Mesenchymal stem cell (in vitro differentiated cells and primary cell): ENCODE measurements around the gene NOC3L. TPM values are rescaled to one million over a fixed set of nuclear protein-coding genes. Genes with fewer than 3 reads are reported as not detected.

Experiments used
- DNase-seq: peaks from one replicate; pipeline ENCODE4 v3.0.0-alpha.2; 2013
- H2AFZ ChIP-seq: one replicate; pipeline ENCODE4 v1.6.1; 2013; ENCODE audit warnings: low read depth, mild to moderate bottlenecking, control low read depth, inconsistent platforms, low read length, moderate library complexity
- H2AK5ac ChIP-seq: 2 replicates; pipeline ENCODE4 v1.6.1; 2013; ENCODE audit warnings: low read length, moderate library complexity, mild to moderate bottlenecking, inconsistent platforms; ENCODE audit not compliant: severe bottlenecking
- H2BK120ac ChIP-seq: one replicate; pipeline ENCODE4 v1.6.1; 2013; ENCODE audit warnings: low read depth, mild to moderate bottlenecking, inconsistent platforms, low read length, moderate library complexity
- H2BK12ac ChIP-seq, 2 experiments: one replicate each; pipeline ENCODE4 v1.6.1; 2013; ENCODE audit warnings: inconsistent platforms in 2 of 2, low read length in 2 of 2, mild to moderate bottlenecking in 2 of 2, moderate library complexity in 2 of 2, control low read depth in 1 of 2
- H2BK15ac ChIP-seq: one replicate; pipeline ENCODE4 v1.6.1; 2013; ENCODE audit warnings: mild to moderate bottlenecking, low read depth, inconsistent platforms; ENCODE audit not compliant: poor library complexity, severe bottlenecking
- H2BK5ac ChIP-seq: 2 replicates; pipeline ENCODE4 v1.6.1; 2013; ENCODE audit warnings: low read depth, mild to moderate bottlenecking, low read length, control low read depth, inconsistent platforms; ENCODE audit not compliant: poor library complexity, severe bottlenecking
- H3K14ac ChIP-seq, 2 experiments: one replicate each; pipeline ENCODE4 v1.6.1; 2013; ENCODE audit warnings: inconsistent platforms in 2 of 2, low read length in 2 of 2, control low read depth in 1 of 2, mild to moderate bottlenecking in 1 of 2, moderate library complexity in 1 of 2
- H3K18ac ChIP-seq, 2 experiments: one replicate each; pipeline ENCODE4 v1.6.1; 2013; ENCODE audit warnings: inconsistent platforms in 2 of 2, low read length in 2 of 2, control low read depth in 1 of 2, low read depth in 1 of 2, mild to moderate bottlenecking in 1 of 2
- H3K23ac ChIP-seq, 2 experiments: one replicate each; pipeline ENCODE4 v1.6.1; 2013; ENCODE audit warnings: inconsistent platforms in 2 of 2, low read length in 2 of 2, mild to moderate bottlenecking in 2 of 2, moderate library complexity in 2 of 2, control low read depth in 1 of 2
- H3K27ac ChIP-seq: 2 replicates; pipeline ENCODE4 v1.5.1; 2013; ENCODE audit warnings: mild to moderate bottlenecking, moderate library complexity, low read length, control low read depth, inconsistent platforms; ENCODE audit not compliant: poor library complexity, severe bottlenecking
- H3K27me3 ChIP-seq, 2 experiments: 2 replicates each; pipeline versions ENCODE4 v1.6.1 to v1.7.0; 2013; ENCODE audit warnings: low read length in 2 of 2, mild to moderate bottlenecking in 2 of 2, moderate library complexity in 2 of 2, control low read depth in 1 of 2, inconsistent platforms in 1 of 2; ENCODE audit not compliant: control insufficient read depth in 1 of 2, insufficient read depth in 1 of 2
- H3K36me3 ChIP-seq, 2 experiments: 2 replicates each; pipeline versions ENCODE4 v1.6.1 to v1.7.0; 2013; ENCODE audit warnings: low read length in 2 of 2, control low read depth in 1 of 2, inconsistent platforms in 1 of 2, low read depth in 1 of 2, mild to moderate bottlenecking in 1 of 2; ENCODE audit not compliant: insufficient read depth in 2 of 2, control insufficient read depth in 1 of 2
- H3K4ac ChIP-seq, 2 experiments: one replicate each; pipeline ENCODE4 v1.6.1; 2013; ENCODE audit warnings: inconsistent platforms in 2 of 2, low read length in 2 of 2, mild to moderate bottlenecking in 2 of 2, moderate library complexity in 2 of 2, control low read depth in 1 of 2, low read depth in 1 of 2
- H3K4me1 ChIP-seq: 2 replicates; pipeline ENCODE4 v1.6.1; 2013; ENCODE audit warnings: low read depth, low read length, control low read depth; ENCODE audit not compliant: control insufficient read depth, insufficient read depth
- H3K4me2 ChIP-seq: 2 replicates; pipeline ENCODE4 v1.6.1; 2013; ENCODE audit warnings: low read length, mild to moderate bottlenecking, inconsistent platforms; ENCODE audit not compliant: poor library complexity, severe bottlenecking
- H3K4me3 ChIP-seq, 2 experiments: 2 replicates each; pipeline versions ENCODE4 v1.5.1 to v1.7.0; 2013; ENCODE audit warnings: low read length in 2 of 2, mild to moderate bottlenecking in 2 of 2, control low read depth in 1 of 2, low read depth in 1 of 2; ENCODE audit not compliant: insufficient read depth in 1 of 2
- H3K79me1 ChIP-seq: replicated peaks from 2 replicates; pipeline ENCODE4 v1.6.1; 2013; ENCODE audit warnings: mild to moderate bottlenecking, control low read depth, low read length, inconsistent platforms; ENCODE audit not compliant: poor library complexity, severe bottlenecking
- H3K9ac ChIP-seq: 2 replicates; pipeline ENCODE4 v1.7.0; 2013; ENCODE audit warnings: mild to moderate bottlenecking, low read length, moderate library complexity
- H3K9me3 ChIP-seq: 2 replicates; pipeline ENCODE4 v1.7.0; 2013; ENCODE audit warnings: mild to moderate bottlenecking, low read length; ENCODE audit not compliant: control insufficient read depth
- H4K8ac ChIP-seq: one replicate; pipeline ENCODE4 v1.6.1; 2013; ENCODE audit warnings: inconsistent platforms, mild to moderate bottlenecking, low read length, moderate library complexity
- H4K91ac ChIP-seq: one replicate; pipeline ENCODE4 v1.6.1; 2013; ENCODE audit warnings: mild to moderate bottlenecking, low read length, inconsistent platforms
- WGBS: methylation state at CpG from one replicate; pipeline ENCODE4 v1.1.7; 2013; ENCODE audit warnings: mixed read lengths; 5-methylcytosine and 5-hydroxymethylcytosine counted together
- polyA plus RNA-seq, 2 experiments: library from polyadenylated mRNA; stranded (reverse); fragments of 200-250 nt; gene quantifications; one replicate each; pipeline ENCODE4 v1.2.3, GENCODE V29; 2013

The NOC3L gene
- polyA plus RNA-seq (2013, experiment 1 of 2), result 9.3 TPM
- polyA plus RNA-seq (2013, experiment 2 of 2), result 9.1 TPM

- no peaks in the 10 kb centered on the region for H3K27me3 ChIP-seq
- peaks cover 3% of the 10 kb centered on the region for H3K79me1 ChIP-seq
- no peak within 1 kb of the TSS for H2BK15ac ChIP-seq
- no peaks in the 10 kb centered on the region for H3K9me3 ChIP-seq
- H3K4me2 ChIP-seq, result peak within 1 kb of the TSS; percentile 73
- no peak within 1 kb of the TSS for H4K91ac ChIP-seq
- peak within 1 kb of the TSS in 1 of 2 experiments; percentile 89 for H3K23ac ChIP-seq
- H3K4me1 ChIP-seq, result peaks cover 6% of the 10 kb centered on the region
- peak within 1 kb of the TSS; percentile 52 for H4K8ac ChIP-seq
- peak within 1 kb of the TSS; percentile 92 for H3K27ac ChIP-seq
- H3K4me3 ChIP-seq, result peak within 1 kb of the TSS; percentile 73 to 91
- H3K36me3 ChIP-seq, result peaks cover 2 to 14% of the 10 kb centered on the region in 2 experiments
- peak within 1 kb of the TSS; percentile 57 to 62 for H3K18ac ChIP-seq
- H2BK120ac ChIP-seq, result peak within 1 kb of the TSS; percentile 45
- peak; percentile 96 for DNase-seq
- peak within 1 kb of the TSS in 1 of 2 experiments; percentile 91 for H3K4ac ChIP-seq
- no peak within 1 kb of the TSS for H3K14ac ChIP-seq
- H2BK12ac ChIP-seq, result no peak within 1 kb of the TSS
- peak within 1 kb of the TSS; percentile 93 for H3K9ac ChIP-seq
- WGBS, result under 1% methylated on average over 45 of the region's 55 CpGs
- H2AFZ ChIP-seq, result peak within 1 kb of the TSS; percentile 92
- peak within 1 kb of the TSS; percentile 97 for H2BK5ac ChIP-seq
- peak within 1 kb of the TSS; percentile 87 for H2AK5ac ChIP-seq
Measured at GRCh38 chr10:94362360-94363250, at the start of gene NOC3L. Gene NOC3L (minus strand): TSS chr10:94362939. CDS start chr10:94362838, 101 bp downstream.

GRCh38 chr10:94412449-94412848, 49.7 kb upstream of the NOC3L start:
- Histone ChIP-seq H3K9me3 (no peaks in the 10 kb centered on the region), H3K27me3 (no peaks in the 10 kb centered on the region), H3K79me1 (peaks cover 11% of the 10 kb centered on the region), H3K36me3 (no peaks in the 10 kb centered on the region), H4K8ac (no peak overlapping the region), H3K23ac (no peak overlapping the region), H3K4ac (no peak overlapping the region), H3K4me1 (peaks cover 6% of the 10 kb centered on the region), H3K18ac (no peak overlapping the region), H3K4me2 (no peak overlapping the region), H2BK12ac (no peak overlapping the region), H2AFZ (no peak overlapping the region), H2BK15ac (no peak overlapping the region), H2BK5ac (no peak overlapping the region), H3K9ac (no peak overlapping the region), H2AK5ac (no peak overlapping the region), H3K27ac (no peak overlapping the region), H2BK120ac (no peak overlapping the region), H4K91ac (no peak overlapping the region), H3K4me3 (no peak overlapping the region), H3K14ac (no peak overlapping the region)
- DNase-seq, result no peak
- 100% methylated on average over 3 of the region's 3 CpGs for WGBS

GRCh38 chr10:94411304-94411703, 48.6 kb upstream of the NOC3L start:
- no peak overlapping the region for H3K4ac ChIP-seq
- H4K8ac ChIP-seq, result no peak overlapping the region
- no peaks in the 10 kb centered on the region for H3K9me3 ChIP-seq
- H3K4me2 ChIP-seq, result no peak overlapping the region
- no peak overlapping the region for H4K91ac ChIP-seq
- no peak overlapping the region for H3K18ac ChIP-seq
- no peak overlapping the region for H3K9ac ChIP-seq
- no peak overlapping the region for H2BK15ac ChIP-seq
- no peaks in the 10 kb centered on the region for H3K27me3 ChIP-seq
- H3K4me3 ChIP-seq, result no peak overlapping the region
- DNase-seq, result no peak
- no peak overlapping the region for H2BK120ac ChIP-seq
- H3K23ac ChIP-seq, result no peak overlapping the region
- no peak overlapping the region for H3K14ac ChIP-seq
- no peak overlapping the region for H2BK5ac ChIP-seq
- H2AFZ ChIP-seq, result no peak overlapping the region
- H3K79me1 ChIP-seq, result peaks cover 8% of the 10 kb centered on the region
- H3K36me3 ChIP-seq, result no peaks in the 10 kb centered on the region
- no peak overlapping the region for H3K27ac ChIP-seq
- no peak overlapping the region for H2AK5ac ChIP-seq
- WGBS, result 94% methylated on average over 3 of the region's 3 CpGs
- H2BK12ac ChIP-seq, result no peak overlapping the region
- peaks cover 6% of the 10 kb centered on the region for H3K4me1 ChIP-seq

GRCh38 chr10:94409021-94409657, 46.4 kb upstream of the NOC3L start:
- H2BK12ac ChIP-seq, result no peak overlapping the region
- H3K36me3 ChIP-seq, result no peaks in the 10 kb centered on the region
- no peak overlapping the region for H3K4me3 ChIP-seq
- H3K18ac ChIP-seq, result no peak overlapping the region
- H4K91ac ChIP-seq, result no peak overlapping the region
- H2BK5ac ChIP-seq, result no peak overlapping the region
- no peak overlapping the region for H3K14ac ChIP-seq
- peaks cover 6% of the 10 kb centered on the region for H3K4me1 ChIP-seq
- no peak for DNase-seq
- H3K79me1 ChIP-seq, result peaks cover 5% of the 10 kb centered on the region
- no peak overlapping the region for H2BK15ac ChIP-seq
- no peaks in the 10 kb centered on the region for H3K9me3 ChIP-seq
- WGBS, result 66% methylated on average over 4 of the region's 7 CpGs
- H2BK120ac ChIP-seq, result no peak overlapping the region
- no peak overlapping the region for H3K4me2 ChIP-seq
- H3K23ac ChIP-seq, result no peak overlapping the region
- H3K27ac ChIP-seq, result no peak overlapping the region
- H3K9ac ChIP-seq, result peak overlapping the region; percentile 29
- H4K8ac ChIP-seq, result no peak overlapping the region
- H3K27me3 ChIP-seq, result no peaks in the 10 kb centered on the region
- no peak overlapping the region for H3K4ac ChIP-seq
- H2AK5ac ChIP-seq, result no peak overlapping the region
- H2AFZ ChIP-seq, result no peak overlapping the region
